ENCODE measurements around the gene INTS1.

DNA sequence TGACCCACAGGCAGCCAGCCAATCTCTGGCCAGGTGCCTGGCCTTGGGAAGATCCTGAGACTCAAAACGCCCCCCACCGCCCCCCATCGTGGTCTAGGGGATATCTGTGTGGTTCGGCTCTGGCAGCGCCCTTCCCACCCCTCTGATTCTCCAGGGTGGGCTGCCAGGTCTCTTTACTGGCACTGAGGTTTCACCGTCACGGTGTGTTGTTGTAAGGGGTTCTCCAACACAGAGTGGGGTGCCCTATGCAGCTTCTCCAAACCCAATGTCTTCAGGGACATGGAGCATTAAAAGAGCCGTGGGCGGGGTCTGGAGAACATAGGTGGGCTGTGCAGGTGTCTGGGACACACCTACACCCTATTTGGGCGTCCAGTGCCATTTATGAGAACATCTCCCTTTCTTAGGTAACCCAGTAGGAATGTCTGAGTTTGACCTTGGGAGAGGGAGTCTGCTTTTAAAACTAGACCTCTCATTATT lies 27.8 kb upstream of the INTS1 start:
- TF ChIP-seq BHLHE40 (IDR thresholded peaks at IDR 0.05; ENCODE audit: low read depth, low read length) = no peak
- TF ChIP-seq CEBPB (IDR thresholded peaks at IDR 0.05) = no peak
- TF ChIP-seq, protein P1, sequence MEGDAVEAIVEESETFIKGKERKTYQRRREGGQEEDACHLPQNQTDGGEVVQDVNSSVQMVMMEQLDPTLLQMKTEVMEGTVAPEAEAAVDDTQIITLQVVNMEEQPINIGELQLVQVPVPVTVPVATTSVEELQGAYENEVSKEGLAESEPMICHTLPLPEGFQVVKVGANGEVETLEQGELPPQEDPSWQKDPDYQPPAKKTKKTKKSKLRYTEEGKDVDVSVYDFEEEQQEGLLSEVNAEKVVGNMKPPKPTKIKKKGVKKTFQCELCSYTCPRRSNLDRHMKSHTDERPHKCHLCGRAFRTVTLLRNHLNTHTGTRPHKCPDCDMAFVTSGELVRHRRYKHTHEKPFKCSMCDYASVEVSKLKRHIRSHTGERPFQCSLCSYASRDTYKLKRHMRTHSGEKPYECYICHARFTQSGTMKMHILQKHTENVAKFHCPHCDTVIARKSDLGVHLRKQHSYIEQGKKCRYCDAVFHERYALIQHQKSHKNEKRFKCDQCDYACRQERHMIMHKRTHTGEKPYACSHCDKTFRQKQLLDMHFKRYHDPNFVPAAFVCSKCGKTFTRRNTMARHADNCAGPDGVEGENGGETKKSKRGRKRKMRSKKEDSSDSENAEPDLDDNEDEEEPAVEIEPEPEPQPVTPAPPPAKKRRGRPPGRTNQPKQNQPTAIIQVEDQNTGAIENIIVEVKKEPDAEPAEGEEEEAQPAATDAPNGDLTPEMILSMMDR (IDR thresholded peaks at IDR 0.05) = no peak
- no peak for TF ChIP-seq NPAS2 (CRISPR knock-in tag; IDR thresholded peaks at IDR 0.05; ENCODE audit: borderline replicate concordance)
- TF ChIP-seq, protein P2, sequence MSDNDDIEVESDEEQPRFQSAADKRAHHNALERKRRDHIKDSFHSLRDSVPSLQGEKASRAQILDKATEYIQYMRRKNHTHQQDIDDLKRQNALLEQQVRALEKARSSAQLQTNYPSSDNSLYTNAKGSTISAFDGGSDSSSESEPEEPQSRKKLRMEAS (IDR thresholded peaks at IDR 0.05) = no peak

Measured in A549 (cell line).